Panc1 (cell line): Measurements from ENCODE around the gene C6orf132.

Source experiments
- POLR2AphosphoS5 ChIP-seq: IDR thresholded peaks from 2 replicates; pipeline ENCODE4 v1.6.1; 2012; ENCODE audit warnings: mild to moderate bottlenecking, low read depth, low read length, moderate library complexity
- TF ChIP-seq, protein P1 (sequence below): fragments of 450-650 bp; IDR thresholded peaks from 2 replicates; pipeline ENCODE4 v1.5.1; 2017; ENCODE audit warnings: mild to moderate bottlenecking

DNA sequence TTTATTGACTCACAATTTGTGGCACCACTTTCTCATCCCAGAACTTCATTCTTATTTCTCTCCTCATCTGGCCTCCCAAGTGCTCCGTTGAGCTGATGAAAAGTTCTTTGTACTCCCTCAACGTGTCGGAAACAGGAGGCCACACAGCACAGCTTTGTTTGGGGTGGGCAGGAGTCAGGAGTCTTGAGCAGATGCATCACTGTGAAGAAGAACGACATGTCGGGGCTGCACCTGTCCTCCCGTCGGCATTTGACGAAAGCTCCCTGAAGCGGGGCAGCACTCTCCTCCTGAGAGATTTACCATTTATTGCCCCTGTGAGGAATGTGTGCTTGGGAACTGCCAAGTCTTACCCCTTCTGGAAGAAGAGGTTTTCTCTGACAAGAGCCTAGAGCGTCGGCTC lies 64.0 kb downstream of the C6orf132 start:
- TF ChIP-seq POLR2AphosphoS5 = no peak
- TF ChIP-seq, protein P1, sequence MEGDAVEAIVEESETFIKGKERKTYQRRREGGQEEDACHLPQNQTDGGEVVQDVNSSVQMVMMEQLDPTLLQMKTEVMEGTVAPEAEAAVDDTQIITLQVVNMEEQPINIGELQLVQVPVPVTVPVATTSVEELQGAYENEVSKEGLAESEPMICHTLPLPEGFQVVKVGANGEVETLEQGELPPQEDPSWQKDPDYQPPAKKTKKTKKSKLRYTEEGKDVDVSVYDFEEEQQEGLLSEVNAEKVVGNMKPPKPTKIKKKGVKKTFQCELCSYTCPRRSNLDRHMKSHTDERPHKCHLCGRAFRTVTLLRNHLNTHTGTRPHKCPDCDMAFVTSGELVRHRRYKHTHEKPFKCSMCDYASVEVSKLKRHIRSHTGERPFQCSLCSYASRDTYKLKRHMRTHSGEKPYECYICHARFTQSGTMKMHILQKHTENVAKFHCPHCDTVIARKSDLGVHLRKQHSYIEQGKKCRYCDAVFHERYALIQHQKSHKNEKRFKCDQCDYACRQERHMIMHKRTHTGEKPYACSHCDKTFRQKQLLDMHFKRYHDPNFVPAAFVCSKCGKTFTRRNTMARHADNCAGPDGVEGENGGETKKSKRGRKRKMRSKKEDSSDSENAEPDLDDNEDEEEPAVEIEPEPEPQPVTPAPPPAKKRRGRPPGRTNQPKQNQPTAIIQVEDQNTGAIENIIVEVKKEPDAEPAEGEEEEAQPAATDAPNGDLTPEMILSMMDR = no peak
